NCI-H226 (cell line): ENCODE results near the gene HRH3.

Experiments used
- DNase-seq: peaks from one replicate; pipeline ENCODE4 v3.0.0-alpha.2; 2015

Gene HRH3

DNA sequence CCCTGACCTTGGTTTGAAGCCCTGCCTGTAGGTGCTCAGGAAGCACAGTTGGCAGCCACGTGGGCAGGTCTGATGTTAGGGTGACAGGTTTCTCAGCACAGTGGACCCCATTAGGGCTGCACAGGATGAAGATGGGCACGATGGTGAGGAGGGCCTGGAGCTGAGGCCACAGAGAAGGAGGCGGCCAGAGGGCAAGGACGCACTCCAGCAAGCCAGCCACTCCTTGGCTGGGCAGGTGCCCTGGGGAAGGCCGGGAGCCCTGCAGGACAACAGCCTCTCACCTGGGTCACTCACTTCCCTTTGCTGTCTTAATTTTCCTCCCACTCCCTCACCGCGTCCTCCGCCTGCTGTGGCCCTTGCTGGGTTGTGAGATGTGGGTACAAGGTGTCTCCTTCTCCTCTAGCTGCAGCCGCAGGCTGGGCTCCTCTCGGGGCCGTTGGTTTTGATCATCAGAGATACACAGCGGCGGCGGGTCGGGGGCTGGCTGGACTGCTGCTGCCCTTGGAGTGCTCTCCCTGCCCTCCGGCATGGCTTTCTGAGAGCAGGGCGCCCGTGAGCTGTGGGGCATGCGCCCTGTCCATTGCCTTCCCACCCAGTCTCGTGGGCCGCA is 23.9 kb upstream of the HRH3 start:
- no peak for DNase-seq

DNA sequence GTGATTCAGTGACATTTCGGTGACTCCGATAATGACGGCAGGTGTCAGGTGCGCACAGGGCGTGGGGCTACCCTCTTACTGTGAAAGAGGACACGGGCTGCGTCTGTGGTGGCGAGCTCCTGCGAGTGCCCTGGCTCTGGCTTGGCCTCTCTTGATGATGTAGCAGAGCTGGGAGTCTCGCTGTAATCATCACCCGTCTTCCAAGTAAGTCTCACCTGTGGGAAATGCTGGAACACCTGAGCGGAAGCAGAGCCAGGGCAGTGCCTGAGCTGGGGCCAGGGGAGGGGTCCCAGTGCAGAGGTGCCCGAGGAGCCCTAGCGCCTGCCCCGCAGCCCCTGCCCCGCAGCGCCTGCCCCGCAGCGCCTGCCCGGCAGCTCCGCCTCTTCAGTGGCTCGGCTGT is 23.0 kb upstream of the HRH3 start:
- no peak for DNase-seq

DNA sequence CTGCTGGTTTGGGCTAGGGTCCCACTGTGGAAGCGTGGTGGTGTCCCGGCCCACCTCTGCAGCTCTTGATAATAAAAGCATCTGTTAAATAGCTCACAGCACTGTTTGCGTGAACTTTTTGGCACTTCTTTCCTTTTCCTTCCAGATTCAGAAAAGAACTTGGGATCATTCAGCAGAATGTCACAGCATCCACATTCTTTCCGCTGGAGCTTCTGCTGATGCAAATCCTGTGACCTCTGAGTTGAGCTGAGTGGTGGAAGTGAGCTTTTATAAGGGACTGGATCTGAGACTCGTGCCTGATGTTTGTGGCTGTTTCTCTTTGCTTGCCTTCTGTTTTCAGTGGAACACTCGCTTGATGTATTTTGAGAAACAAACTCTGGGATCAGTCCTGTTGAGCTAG is 22.1 kb upstream of the HRH3 start:
- no peak for DNase-seq

DNA sequence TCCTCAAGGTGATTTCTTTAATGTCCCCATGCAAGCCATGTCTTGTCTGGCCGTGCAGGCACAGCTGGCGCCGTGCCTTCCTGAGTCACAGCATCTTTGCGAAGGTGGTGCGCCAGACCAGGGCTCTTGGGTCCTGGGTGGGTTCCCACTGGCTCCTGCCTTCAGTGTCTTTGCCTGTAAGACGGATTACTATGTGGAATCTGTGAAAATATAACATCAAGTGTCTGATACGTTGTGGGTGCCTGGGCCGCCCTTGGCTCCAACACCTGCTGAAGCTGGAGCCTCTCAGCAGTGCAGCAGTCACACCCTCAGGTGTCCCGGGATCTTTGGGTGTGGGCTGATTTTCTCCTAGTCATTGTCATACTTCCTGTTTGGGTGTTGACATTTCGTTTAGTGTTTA is 21.4 kb upstream of the HRH3 start:
- no peak for DNase-seq

DNA sequence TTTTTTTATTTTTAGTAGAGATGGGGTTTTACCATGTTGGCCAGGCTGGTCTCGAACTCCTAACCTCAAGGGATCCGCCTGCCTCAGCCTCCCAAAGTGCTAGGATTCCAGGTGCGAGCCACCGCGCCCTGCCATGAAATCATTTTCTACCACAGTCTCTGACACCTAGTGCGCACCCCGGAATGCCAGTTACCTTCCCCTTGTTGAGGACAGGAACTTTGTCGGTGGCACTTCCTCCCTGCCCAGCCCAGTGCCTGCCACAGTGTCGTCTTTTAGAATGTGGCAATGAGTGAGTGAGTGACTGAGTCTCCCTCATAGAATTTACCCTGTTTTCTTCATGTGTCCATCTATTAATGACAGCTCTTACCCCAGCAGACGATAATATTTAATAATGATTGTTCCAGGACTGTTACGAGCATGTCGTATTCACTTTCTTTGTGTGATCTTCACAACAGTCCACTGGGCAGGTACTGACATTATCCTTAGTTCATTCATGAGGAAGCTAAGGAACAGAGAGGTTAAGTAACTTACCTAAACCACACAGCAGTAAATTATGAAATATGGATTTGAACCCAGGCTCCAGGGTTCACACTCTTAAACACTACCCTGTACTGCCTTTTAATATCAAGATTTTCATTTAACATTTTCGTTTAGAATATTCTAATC is 20.1 kb upstream of the HRH3 start:
- DNase-seq, result no peak

DNA sequence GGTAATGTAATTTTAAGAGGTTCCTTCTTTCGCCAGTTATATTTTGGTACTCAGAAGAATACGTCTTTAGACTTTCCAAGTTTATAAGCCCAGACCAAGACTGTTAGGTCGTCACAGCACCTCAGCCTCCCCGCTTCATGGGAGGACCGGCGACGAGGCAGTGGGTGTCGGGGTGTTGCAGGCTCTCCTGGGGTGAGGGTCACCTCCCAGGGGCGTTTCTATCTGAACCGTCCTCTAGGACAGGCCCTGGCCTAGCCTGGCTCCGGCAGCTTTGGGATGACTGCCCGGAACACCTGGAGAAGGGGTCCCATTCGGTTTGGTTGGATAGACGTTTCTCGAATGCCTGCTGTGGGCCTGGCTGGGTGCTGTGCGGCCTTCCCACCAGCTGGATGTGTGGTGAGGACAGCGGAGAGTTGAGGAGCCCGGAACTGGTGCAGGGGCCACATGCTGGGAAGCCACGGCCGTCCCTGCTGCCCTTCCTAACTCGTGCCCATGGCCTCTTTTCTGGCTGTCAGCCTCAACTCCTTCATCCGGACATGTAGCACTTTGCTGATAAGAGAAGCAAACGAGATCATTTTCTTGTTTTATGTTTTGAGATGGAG is 19.3 kb upstream of the HRH3 start:
- DNase-seq, result no peak

DNA sequence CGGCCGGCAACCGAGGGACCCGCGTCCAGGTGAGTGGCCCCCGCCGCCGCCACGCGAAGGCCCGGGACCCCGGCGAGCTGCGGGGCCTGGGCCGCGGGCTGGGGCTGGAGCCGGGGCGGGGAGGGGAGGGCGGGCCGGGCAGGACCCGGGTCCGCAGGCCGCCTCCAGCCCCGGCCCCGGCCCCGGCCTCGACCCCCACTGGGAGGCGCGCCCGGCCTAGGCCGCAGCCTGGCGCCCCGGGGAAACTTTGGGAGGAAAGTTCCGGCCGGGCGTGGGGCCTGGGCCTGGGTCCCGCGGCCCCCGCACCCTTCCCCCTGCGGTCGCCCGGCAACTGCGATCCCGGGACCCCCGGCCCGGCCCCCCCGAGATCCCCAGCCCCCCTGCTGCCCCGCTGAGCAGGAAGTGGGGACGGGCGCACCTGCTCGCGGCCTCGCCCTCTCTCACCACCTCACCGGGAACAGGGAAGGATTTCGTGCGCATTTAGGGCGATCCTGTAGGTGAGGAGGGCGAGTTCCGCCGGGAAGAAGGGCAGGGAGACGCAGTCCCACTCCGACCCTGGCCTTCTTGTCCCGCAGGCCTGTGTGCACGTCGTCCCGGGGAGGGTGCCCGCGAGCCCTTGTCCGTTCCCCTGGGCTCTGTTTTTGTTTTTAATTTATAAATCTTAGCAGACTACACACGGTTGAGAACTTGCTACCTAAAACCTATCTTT is 18.6 kb upstream of the HRH3 start:
- DNase-seq, result no peak

DNA sequence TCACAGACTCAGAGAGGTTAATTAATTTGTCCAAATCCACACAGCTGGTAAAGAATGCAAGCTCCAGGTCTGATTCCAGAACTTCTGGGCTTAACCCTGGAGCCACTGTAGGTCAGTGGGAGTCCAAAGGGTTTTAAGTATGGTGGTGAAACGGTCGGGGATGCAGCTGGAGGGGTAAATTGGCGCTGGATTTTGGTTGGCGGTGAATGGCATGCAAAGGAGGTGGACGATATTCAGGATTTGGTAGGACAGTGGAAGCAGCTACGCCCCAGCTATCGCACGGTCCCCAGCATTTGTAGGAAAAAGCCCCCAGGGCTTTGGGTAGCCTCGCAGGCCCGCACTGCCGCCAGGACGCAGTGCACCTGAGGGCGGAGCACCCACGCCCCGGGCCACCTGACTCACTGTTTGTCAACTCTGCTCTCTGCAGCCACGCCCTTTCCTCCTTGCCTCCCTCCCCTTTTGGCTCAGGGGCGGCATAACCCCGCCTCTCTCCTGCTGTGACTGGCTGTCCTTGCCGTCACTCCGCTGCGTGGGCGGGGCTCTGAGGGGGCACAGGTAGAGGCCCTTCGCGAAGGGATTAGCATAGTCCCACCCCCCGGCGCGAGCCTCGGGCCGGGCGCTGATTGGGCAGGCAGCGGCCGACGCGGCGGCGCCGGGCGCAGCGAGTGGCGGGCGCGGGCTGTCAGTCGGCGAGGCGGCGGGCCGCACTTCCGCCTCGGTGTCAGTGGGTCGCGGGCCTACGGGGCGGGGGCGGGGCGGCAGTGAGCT is 17.9 kb upstream of the HRH3 start, which contains the start of gene OSBPL2:
OSBPL2 (plus strand) TSS at position 721 of the 768 bp plus-strand sequence. CDS start 17,664 bp downstream, outside the sequence.
- DNase-seq, result peak; percentile 94

DNA sequence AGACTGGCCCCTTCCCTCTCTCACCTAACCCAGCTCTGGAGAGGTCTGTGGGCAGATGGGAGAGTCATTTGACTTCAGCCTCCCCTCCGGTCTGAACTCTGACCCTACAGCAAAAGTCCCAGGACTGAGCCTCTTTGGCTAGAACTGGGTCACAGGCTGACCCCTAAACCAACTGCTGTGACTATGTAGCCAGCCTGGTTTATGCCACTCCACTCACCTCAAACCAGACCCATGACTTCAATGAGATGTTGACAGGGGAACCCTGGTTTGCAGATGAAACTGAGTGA is 17.4 kb upstream of the HRH3 start:
- no peak for DNase-seq

DNA sequence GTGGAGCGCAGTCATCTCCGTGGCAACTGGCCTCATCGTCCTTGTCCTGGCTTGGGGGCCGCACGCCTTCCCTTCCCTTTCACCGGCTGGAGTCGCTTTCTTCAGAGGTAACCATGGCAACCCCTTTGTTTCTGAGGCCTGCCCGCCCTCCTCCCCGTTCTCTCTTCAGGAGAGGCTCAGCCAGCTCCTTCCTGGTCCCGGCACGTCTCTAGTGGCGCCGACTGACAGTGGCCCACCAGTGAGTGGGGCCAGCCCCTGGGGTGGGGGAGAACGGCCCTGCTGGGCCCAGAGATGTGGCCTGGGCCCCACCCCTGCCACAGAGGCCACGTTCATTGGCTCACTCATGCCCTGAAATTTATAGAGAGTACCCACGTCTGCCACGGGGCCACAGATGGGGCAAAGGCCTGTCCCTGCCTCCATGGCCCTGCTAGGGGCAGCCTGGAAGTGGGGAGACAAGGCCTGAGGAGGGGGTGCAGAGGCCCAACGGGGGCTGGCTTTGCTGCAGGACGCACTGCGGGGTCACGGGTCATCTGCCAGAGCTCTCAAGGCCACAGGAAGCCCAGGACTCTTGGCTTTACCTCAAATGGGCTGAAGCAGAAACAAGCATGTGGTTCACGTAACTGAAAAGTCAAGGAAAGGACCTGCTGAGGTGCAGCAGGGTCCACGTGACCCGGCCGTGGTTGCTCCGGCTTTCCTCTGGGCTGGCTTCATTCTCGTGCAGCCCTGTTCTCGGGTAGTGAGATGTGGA is 16.9 kb upstream of the HRH3 start:
- no peak for DNase-seq

DNA sequence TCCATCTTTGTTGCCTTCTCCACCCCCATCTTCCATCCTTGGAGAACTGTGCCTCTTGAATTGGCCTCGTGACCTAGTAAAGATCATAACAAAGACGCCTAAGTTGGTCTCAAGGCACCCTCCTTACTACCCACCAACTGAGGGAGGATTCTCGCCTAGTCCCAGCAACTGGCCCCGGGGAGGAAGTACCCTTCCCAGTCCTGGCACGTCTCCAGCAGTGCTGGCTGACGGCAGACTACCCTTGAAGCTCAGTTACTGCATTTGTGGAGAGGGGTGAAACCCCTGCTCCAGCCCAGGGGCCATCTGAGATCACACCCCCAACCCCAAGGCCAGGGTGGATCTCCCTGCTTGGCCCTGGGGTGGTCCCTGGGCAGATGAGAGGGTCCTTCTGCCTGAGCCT is 16.1 kb upstream of the HRH3 start:
- no peak for DNase-seq

DNA sequence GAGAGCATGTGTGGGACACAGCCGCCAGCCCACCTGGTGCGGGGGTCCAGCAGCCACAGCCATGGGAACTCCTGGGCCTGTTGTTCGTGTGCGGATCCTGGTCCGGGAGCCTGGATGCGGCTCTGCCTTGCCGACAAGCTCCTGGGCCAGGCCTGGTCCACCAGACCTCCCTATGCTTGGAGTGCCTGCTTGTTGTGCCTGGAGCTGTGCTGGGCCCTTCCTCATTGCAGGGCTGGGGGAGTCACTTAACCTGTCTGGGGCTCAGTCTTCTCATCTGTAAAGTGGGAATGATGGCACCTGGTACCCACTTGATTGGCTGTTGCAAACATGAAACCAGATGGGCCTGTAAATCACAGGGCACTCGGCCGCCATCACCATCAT is 15.7 kb upstream of the HRH3 start:
- no peak for DNase-seq

DNA sequence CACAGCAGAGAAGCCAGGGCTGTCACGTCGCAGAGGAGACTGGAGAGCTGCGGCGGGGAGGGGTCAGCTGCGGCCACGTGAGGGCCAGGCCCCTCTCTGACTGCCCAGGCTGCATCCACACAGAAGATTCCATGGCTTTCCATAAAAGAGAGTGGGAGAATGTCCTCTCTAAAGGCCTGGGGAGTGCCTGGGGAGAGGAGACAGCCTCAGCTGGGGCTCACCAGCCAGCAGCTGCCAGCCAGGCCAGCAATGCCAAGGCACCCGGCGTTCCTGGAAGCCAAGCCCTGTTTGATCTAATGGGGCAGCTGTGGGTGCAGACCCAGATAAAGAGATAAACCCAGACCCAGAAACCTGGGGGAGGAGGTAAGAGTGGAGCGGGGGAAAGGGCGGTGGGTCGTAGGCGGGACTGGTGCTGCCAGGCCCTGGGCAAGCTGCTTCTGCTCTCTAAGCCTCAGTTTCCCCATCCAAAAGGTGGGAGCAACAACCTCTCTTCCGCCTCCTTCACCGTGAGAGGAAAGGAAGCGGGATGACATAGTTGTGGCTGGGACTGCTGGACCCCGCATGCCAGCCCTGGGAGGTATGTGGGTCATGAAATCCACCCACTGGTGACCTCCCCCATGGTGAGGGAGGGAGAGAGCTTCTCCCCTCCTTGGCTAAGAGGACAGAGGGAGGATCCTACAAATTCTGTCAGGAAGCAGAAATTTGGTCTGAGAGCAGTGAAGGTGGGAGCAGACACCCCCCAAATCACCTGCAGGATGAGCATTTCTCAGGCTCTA is 15.1 kb upstream of the HRH3 start:
- DNase-seq, result no peak

DNA sequence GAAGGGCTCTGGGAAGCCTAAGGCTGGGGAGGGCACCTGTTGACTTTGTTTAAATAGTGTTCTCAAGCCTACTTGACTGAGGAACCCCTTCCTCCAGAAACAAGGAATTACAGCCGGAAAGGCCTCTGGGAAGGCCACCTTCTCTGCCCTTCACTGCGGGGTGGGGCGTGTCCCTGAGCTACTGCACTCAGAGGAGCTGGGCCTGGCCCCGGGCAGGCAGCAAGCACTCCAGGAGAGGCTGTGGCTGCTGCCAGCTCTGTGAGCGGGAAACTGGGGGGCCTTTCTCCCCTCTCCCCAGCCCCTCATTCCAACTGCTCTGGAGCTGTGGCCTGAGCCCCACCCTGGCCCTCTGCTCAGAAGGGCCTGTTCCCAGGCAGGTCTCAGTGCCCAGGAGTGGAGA is 14.3 kb upstream of the HRH3 start:
- no peak for DNase-seq

DNA sequence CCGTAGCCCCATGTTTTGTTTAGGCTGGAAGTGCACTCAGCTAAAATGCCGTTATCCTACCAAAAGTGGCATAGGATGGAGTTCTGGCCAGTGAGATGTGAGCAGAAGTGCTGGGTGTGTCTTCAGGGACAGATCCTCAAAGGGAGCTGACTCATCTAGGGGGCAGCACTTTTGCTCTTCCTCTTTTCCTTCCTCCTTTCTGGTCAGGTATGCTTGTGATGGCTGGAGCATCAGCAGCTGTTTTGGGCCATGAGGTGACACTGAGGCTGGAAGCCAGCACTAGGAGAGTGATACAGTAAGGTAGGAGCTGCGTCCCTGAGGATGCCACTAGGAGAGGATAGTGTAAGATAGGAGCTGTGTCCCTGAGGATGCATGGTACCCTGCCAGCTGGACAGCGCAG is 13.6 kb upstream of the HRH3 start:
- DNase-seq, result no peak

DNA sequence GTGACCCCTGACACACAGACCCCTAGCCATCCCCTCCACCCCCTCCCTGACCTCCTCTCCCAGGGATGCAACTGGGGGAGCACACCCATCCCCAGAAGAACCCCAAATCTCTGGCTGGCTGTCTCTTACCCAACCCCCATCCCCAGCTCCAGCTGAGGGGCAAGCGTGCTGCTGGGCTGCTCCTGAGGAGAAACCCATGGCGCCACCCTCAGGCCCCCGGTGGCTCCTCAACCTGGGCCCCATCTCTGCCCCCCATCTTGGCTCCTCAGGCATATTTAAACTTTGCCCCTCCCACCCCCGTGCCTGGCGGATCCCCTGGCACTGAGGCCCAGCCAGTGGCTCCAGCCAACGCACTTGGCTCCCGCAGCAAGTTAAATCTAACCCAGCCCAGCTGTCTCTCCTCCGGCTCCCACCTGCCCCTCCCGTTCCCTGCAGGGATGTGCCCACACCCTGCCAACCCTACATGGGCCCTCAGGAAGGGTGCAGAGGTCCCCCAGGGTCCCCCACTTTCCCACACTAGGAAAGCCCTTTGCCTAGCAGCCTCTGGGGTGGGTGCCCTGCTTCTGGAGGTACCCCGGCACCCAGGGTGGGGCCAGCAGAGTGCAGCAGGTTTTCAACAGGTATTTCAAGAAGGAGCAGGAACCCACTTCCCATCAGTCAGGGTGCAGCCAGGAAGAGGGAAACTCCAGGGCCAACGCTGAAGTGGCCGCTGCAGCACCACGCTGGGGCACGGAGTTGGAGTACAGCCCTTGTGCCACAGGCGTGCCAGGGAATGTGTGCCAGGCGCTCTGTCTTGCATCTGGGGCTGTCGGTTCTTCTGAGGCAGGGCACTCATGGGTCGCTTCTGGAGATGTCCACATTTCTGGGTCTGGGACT is 12.9 kb upstream of the HRH3 start:
- DNase-seq, result no peak

DNA sequence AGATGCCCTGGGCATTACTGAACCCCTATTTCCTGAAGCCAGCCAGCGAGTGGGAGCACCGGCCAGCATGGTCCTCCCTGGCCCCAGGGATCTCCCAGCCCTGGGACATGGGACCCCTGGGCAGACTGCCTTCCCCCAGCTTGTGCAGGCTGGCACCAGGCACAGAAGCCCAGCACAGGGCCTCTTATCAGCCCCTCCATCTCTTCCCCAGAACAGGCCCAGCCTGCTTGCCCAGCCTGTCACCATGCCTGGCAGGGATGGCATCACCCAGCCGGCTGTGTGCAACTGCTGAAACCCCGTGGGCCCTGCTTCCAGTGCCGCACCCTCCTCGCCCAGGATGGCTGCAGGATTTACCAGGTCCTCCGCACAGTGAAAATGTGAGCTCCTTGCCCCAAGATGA is 12.1 kb upstream of the HRH3 start:
- DNase-seq, result no peak

DNA sequence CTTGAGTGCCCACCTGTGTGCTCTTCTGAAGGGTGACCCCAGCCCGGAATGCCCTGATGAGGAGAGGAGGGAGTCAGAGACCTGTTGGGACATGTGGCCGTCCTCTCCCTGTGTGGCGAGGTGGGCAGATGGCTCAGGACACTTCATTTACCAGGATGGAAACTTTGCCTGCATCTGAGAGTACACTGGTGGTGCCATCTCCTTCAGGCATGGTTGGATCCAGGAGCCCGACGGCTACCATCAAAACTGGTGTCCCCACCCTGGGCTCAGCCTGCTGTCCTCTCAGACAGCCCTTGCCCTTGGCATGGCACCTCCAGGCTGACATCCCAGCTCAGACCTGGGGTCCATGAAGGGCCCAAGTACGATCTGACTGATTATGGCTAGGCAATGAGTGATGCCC is 11.2 kb upstream of the HRH3 start:
- no peak for DNase-seq

DNA sequence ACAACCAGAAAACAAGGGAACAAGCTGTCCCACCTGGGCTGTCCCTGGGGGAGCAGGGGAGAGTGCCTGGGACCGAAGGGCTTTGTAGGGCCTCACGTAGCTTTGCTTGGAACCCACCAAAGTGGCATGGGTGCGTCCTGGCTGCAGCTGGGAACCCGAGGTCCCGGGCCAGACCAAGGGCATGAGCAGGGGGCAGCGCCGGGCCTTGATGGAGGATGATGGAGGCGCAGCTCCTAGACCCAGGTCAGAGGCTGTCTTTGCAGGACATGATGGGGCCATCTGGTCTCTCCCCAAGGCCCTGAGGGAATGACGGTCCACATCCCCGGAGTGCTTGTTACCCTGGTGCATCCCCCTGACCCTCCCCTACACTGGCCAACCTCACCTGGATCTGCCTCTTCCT is 10.6 kb upstream of the HRH3 start:
- DNase-seq, result no peak

DNA sequence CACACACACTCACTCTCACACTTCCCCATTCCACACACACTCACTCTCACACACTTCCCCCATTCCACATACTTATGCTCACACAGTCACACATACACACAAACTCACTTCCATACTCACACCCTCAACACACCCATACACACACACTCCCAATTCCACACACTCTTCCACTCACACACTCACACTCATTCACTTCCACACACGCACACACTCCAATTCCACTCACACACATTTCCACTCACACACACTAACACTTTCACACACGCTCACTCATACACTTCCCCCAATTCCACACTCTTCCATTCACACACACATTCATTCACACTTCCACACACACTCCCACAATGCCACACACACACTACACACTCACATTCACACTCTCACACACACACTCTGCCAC is 10.2 kb upstream of the HRH3 start:
- no peak for DNase-seq

DNA sequence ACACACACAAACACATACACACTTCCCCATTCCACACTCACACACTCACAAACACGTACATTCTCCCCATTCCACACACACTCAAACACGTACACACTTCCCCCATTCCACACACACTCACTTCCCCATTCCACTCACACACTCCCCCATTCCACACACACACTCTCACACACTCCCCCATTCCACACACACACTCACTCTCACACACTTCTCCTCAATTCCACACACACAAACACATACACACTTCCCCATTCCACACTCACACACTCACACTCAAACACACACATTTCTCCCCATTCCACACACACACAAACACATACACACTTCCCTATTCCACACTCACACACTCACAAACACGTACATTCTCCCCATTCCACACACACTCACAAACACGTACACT is 9.6 kb upstream of the HRH3 start:
- DNase-seq, result no peak
